Breast epithelium (tissue), 3 donors: Measurements from ENCODE around the gene A4GALT.
A peak's percentile ranks its signal among the peaks of the same experiment; 100 is the strongest.

Experiments used
- POLR2AphosphoS5 ChIP-seq, 3 donors: sonication (generic); formaldehyde crosslinking; IDR thresholded peaks; one replicate each; pipeline ENCODE4 v1.6.1; 2017; ENCODE audit warnings: antibody characterized with exemption in 3 of 3
- TF ChIP-seq, protein P1 (sequence below), 3 donors: fragments of 450-650 bp; IDR thresholded peaks; one replicate each; pipeline ENCODE4 v1.5.1; 2016 to 2017; ENCODE audit warnings: antibody characterized with exemption in 3 of 3, mild to moderate bottlenecking in 3 of 3, moderate library complexity in 3 of 3

DNA sequence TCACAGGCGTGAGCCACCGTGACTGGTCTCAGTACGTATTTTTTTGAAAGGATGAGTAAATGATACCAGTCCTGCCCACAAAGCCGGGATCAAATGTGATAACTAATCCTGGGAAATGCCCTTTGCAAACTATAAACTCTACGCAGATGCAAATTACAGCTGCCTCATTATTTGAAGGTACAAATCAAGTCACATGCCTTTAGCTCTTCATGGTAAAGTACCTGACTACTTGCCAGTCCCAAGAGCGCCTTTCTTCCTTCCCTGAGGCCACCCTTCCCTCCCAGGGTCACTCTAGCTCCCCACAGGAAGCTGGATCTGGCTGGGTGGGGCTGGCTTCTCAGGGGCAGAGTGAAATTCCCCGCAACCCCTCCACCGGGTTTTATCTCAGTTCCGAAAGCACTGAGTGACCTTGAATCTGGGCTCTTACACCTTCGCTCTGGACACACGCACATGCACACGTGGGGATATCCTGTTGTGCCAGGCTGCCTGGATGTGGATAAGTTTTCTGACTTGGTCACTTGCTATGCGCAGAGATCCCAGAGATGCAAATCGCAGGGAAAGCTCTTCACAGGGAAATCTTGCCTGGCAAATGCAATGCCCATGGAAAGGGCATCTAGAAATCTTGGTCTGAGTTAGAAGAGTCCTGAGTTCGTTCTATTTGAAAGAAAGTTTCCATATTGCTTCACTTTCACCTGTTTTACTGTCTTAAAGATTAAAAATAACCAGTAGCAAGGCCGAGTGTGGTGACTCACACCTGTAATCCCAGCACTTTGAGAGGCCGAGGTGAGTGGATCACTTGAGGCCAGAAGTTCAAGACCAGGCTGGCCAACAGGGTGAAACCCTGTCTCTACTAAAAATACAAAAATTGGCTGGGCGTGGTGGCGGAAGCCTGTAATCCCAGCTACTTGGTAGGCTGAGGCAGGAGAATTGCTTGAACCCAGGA is 8.5 kb downstream of the A4GALT start:
- TF ChIP-seq, protein P1, sequence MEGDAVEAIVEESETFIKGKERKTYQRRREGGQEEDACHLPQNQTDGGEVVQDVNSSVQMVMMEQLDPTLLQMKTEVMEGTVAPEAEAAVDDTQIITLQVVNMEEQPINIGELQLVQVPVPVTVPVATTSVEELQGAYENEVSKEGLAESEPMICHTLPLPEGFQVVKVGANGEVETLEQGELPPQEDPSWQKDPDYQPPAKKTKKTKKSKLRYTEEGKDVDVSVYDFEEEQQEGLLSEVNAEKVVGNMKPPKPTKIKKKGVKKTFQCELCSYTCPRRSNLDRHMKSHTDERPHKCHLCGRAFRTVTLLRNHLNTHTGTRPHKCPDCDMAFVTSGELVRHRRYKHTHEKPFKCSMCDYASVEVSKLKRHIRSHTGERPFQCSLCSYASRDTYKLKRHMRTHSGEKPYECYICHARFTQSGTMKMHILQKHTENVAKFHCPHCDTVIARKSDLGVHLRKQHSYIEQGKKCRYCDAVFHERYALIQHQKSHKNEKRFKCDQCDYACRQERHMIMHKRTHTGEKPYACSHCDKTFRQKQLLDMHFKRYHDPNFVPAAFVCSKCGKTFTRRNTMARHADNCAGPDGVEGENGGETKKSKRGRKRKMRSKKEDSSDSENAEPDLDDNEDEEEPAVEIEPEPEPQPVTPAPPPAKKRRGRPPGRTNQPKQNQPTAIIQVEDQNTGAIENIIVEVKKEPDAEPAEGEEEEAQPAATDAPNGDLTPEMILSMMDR (IDR thresholded peaks at IDR 0.05), result no peak
- TF ChIP-seq POLR2AphosphoS5 (IDR thresholded peaks at IDR 0.05), result peak in 1 of 3 donors; percentile 17
